Caco-2 (cell line): ENCODE data around the gene BTN1A1. TPM values are rescaled to one million over a fixed set of nuclear protein-coding genes. Genes with fewer than 3 reads are reported as not detected.

ENCODE experiments used
- BruUV-seq: library from RNA; stranded (reverse); fragments of 400-500 nt; replicated peaks from 2 replicates; lab custom pipeline; 2021; lab: Mats Ljungman, UMichigan
- CTCF ChIA-PET: fragments of 300-600 bp; sonication (Branson Sonifier 250); formaldehyde crosslinking; loops from one replicate; lab custom pipeline; 2022; ENCODE audit warnings: antibody characterized with exemption; lab: Charles Lee
- POLR2A ChIA-PET: fragments of 300-600 bp; sonication (Branson Sonifier 250); formaldehyde crosslinking; loops from one replicate; lab custom pipeline; 2022; ENCODE audit warnings: antibody characterized with exemption; lab: Charles Lee
- DNase-seq, 2 experiments: peaks; one replicate each; pipeline versions ENCODE4 v3.0.0 to v3.0.0-alpha.2; 2020 to 2022
- H3K27me3 ChIP-seq: replicated peaks from 2 replicates; pipeline ENCODE4 v1.6.0; 2011; ENCODE audit warnings: low read length; ENCODE audit not compliant: control insufficient read depth, insufficient read depth
- H3K36me3 ChIP-seq: 2 replicates; pipeline ENCODE4 v1.5.1; 2011; ENCODE audit warnings: low read length; ENCODE audit not compliant: control insufficient read depth, insufficient read depth
- H3K4me1 ChIP-seq: fragments of 250-450 bp; sonication (Bioruptor Pico); 2 replicates; pipeline ENCODE4 v1.5.1; 2020; ENCODE audit warnings: mild to moderate bottlenecking
- H3K4me3 ChIP-seq: 2 replicates; pipeline ENCODE4 v1.5.1; 2011; ENCODE audit warnings: low read depth, mild to moderate bottlenecking, control low read depth, low read length
- H3K9me3 ChIP-seq: fragments of 250-450 bp; sonication (Bioruptor Pico); 2 replicates; pipeline ENCODE4 v1.5.1; 2020; ENCODE audit warnings: mild to moderate bottlenecking, moderate library complexity
- H3K27ac Mint-ChIP-seq: one replicate; pipeline ENCODE4 v1.8.0; 2022; ENCODE audit warnings: mixed read lengths; ENCODE audit not compliant: unreplicated experiment
- H3K27me3 Mint-ChIP-seq: one replicate; pipeline ENCODE4 v1.8.0; 2022; ENCODE audit warnings: mixed read lengths; ENCODE audit not compliant: insufficient read depth, unreplicated experiment
- H3K36me3 Mint-ChIP-seq: one replicate; pipeline ENCODE4 v1.8.0; 2022; ENCODE audit warnings: mild to moderate bottlenecking, mixed read lengths; ENCODE audit not compliant: insufficient read depth, unreplicated experiment
- H3K4me1 Mint-ChIP-seq: one replicate; pipeline ENCODE4 v1.8.0; 2022; ENCODE audit warnings: low read depth, mixed read lengths; ENCODE audit not compliant: unreplicated experiment
- H3K4me3 Mint-ChIP-seq: one replicate; pipeline ENCODE4 v1.8.0; 2022; ENCODE audit warnings: mild to moderate bottlenecking, moderate library complexity, mixed read lengths; ENCODE audit not compliant: unreplicated experiment
- H3K9me3 Mint-ChIP-seq: one replicate; pipeline ENCODE4 v1.8.0; 2022; ENCODE audit warnings: mixed read lengths; ENCODE audit not compliant: unreplicated experiment
- CTCF ChIP-seq, 2 experiments: fragments of 200-600 bp in 1 of 2; IDR thresholded peaks; 1 replicate in 1 of 2; 2 replicates in 1 of 2; pipeline versions ENCODE4 v1.5.1 to v1.8.0; 2011 to 2022; ENCODE audit warnings: antibody characterized with exemption in 1 of 2, control low read depth in 1 of 2, inconsistent platforms in 1 of 2, low read depth in 1 of 2, low read length in 1 of 2, mild to moderate bottlenecking in 1 of 2, moderate library complexity in 1 of 2; ENCODE audit not compliant: insufficient read depth in 1 of 2, severe bottlenecking in 1 of 2, unreplicated experiment in 1 of 2
- intact Hi-C: fragments of 100-400 bp; cut with micrococcal nuclease; formaldehyde crosslinking; loops from one replicate; pipeline ENCODE4 v1.10.0; 2022; ENCODE audit not compliant: unreplicated experiment
- total RNA-seq: library from RNA; stranded (reverse); gene quantifications from 2 replicates; pipeline ENCODE4 v1.2.3, GENCODE V29; 2022

Gene BTN1A1
- total RNA-seq, 1 experiment from 2014 or later: 7.3 TPM

GRCh38 chr6:26475823-26476729, 24.0 kb upstream of the BTN1A1 start:
- ChIA-PET POLR2A (no interaction called here), CTCF (no interaction called here)
- Mint-ChIP-seq H3K36me3 (peaks cover 6% of the 10 kb centered on the region), H3K27me3 (no peaks in the 10 kb centered on the region), H3K27ac (no peak overlapping the region), H3K4me1 (peaks cover 27% of the 10 kb centered on the region), H3K9me3 (peaks cover 11% of the 10 kb centered on the region), H3K4me3 (no peak overlapping the region)
- H3K4me3 ChIP-seq: no peak overlapping the region
- DNase-seq: no peak
- TF ChIP-seq CTCF (IDR thresholded peaks at IDR 0.05; ENCODE audit: insufficient read depth in 1 of 2, low read depth in 1 of 2, low read length in 1 of 2, severe bottlenecking in 1 of 2, unreplicated experiment in 1 of 2): no peak
- no TSS peak for BruUV-seq
- no peaks in the 10 kb centered on the region for H3K27me3 ChIP-seq
- H3K9me3 ChIP-seq: peaks cover 5% of the 10 kb centered on the region; the same call in 1 of the 2 replicates
- no peaks in the 10 kb centered on the region for H3K36me3 ChIP-seq
- peaks cover 49% of the 10 kb centered on the region for H3K4me1 ChIP-seq
- intact Hi-C loops: loop anchor here (2.0 kb wide), 2 partner anchors 15 to 39 kb away; no protein-coding TSS in a partner anchor

GRCh38 chr6:26476896-26477295, 23.2 kb upstream of the BTN1A1 start:
- peaks cover 7% of the 10 kb centered on the region; the same call in 1 of the 2 replicates for H3K9me3 ChIP-seq
- H3K27me3 ChIP-seq: no peaks in the 10 kb centered on the region
- POLR2A ChIA-PET: no interaction called here
- Mint-ChIP-seq H3K27ac (peak overlapping the region; percentile 5), H3K4me3 (no peak overlapping the region), H3K36me3 (peaks cover 6% of the 10 kb centered on the region), H3K27me3 (no peaks in the 10 kb centered on the region), H3K9me3 (peaks cover 3% of the 10 kb centered on the region), H3K4me1 (peaks cover 27% of the 10 kb centered on the region)
- CTCF ChIA-PET: no interaction called here
- intact Hi-C loops: no loop called here
- no peak overlapping the region for H3K4me3 ChIP-seq
- no TSS peak for BruUV-seq
- H3K36me3 ChIP-seq: no peaks in the 10 kb centered on the region
- H3K4me1 ChIP-seq: peaks cover 49% of the 10 kb centered on the region
- TF ChIP-seq CTCF (IDR thresholded peaks at IDR 0.05; ENCODE audit: insufficient read depth in 1 of 2, low read depth in 1 of 2, low read length in 1 of 2, severe bottlenecking in 1 of 2, unreplicated experiment in 1 of 2): no peak
- DNase-seq: no peak

- DNase-seq: no peak
- H3K27me3 Mint-ChIP-seq: no peaks in the 10 kb centered on the region
- intact Hi-C loops: no loop called here
- no TSS peak for BruUV-seq
- no peak overlapping the region for H3K4me3 Mint-ChIP-seq
- no peaks in the 10 kb centered on the region for H3K9me3 Mint-ChIP-seq
- Histone ChIP-seq H3K36me3 (no peaks in the 10 kb centered on the region), H3K9me3 (peaks cover 7% of the 10 kb centered on the region; the same call in 1 of the 2 replicates), H3K27me3 (no peaks in the 10 kb centered on the region), H3K4me3 (no peak overlapping the region), H3K4me1 (peaks cover 49% of the 10 kb centered on the region)
- TF ChIP-seq CTCF (IDR thresholded peaks at IDR 0.05; ENCODE audit: insufficient read depth in 1 of 2, low read depth in 1 of 2, low read length in 1 of 2, severe bottlenecking in 1 of 2, unreplicated experiment in 1 of 2): no peak
- H3K36me3 Mint-ChIP-seq: peaks cover 6% of the 10 kb centered on the region
- POLR2A ChIA-PET: no interaction called here
- H3K4me1 Mint-ChIP-seq: peaks cover 27% of the 10 kb centered on the region
- H3K27ac Mint-ChIP-seq: peak overlapping the region; percentile 5
- CTCF ChIA-PET: no interaction called here
Observed at GRCh38 chr6:26477426-26477825, 22.7 kb upstream of the BTN1A1 start.
